ENCODE data around the gene LMO2.
"Not testable (repeated sequence)": the region's sequence is repeated elsewhere in the genome, so short reads cannot be mapped to it uniquely, and the experiment has no call there.

Gene LMO2

DNA sequence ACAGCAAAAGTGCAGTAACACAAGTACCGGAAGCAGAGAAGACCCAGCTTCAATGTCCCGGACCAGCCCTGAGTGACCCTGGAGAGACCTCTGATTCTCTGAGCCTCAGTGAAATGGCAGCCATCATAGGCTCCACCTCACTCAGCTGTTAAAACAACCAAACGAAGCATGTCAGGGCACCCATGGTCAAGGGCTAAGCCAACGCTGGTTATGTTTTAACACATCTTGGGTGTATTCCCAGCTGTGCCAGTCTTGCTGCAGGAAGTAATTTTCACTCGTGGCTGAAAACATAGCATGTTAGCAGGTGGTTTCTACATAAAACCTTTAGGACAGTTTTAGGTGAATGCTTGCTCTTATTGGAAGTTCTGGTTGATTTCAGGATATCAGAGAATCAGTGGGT, 30.9 kb downstream of the LMO2 start:
- DNase-seq, result no peak

GRCh38 chr11:33859306-33859705, 32.6 kb downstream of the LMO2 start:
- no peak for DNase-seq

DNA sequence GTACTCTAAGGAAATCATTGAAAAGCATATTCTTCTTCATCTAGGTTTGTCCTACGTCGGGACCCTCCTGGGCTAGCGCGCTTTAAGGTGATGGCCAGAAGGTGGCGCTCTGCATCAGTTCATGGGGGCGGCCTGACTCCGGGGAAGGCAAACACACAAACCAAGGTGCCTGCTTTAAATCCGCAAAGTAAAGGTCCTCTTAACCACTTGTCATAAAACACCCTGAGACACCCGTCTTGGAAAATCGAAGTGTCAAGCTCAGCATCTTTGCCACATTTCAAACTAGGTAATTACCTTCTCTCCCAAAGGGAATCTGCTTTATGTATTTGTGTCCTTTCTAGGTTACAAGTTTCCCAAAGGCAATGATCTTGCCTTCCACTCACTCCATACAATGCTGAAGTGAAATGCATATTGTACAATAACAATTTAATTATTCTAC, 33.9 kb downstream of the LMO2 start:
- peak; percentile 84 for DNase-seq

DNA sequence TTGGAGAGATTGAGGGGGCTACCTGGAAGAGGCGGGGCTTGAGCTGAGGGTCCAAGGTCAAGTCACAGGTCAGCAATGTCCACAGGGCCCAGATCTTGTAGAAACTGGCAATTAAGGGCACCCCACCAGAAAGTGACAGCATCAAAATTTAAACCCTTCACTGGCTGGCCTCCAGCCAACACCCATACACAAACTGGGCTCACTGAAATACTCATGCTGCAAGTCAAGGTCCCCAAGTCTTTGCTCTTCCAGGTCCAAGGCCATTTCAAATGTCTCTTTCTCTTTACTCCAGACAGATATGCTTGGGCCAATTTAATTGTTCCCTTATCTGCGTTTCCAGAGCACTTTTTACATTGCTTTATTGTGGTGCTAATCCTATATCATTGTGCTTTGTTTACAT, 36.4 kb downstream of the LMO2 start:
- no peak for DNase-seq

DNA sequence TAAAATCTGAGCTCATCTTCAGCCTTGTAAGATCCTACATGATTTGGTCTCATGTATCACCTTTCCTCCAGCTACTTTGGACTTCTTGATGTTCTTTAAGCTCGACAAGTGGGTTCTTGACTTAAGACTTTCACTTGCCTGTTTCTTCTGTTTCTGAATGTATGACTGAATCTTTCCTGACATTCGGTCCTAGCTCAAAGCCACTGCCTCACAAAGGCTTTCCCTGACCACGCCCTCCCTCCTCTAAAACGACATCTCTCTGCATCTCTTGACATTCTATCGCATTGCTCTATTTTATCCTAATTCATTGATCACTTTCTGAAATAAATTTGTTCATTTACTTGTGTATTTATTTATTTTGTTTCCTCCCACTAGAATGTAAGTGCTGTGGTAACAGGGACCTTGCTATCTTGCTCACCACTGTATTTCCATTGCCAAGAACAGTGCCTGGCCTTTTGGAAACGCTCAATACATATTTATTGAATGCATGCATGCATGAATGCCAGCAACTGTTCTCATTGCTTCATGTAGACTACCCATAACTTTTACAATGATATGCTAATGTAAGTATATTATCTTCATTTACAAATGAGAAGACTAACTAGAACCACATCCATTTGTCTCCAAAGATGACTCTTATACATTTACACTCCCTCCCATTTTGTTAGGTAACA, 43.0 kb downstream of the LMO2 start:
- DNase-seq, result no peak

- no peak for DNase-seq
These were observed 44.6 kb downstream of the LMO2 start for GRCh38 chr11:33847251-33847650.

- DNase-seq, result no peak
These were observed 47.6 kb downstream of the LMO2 start for GRCh38 chr11:33844236-33844635.

GRCh38 chr11:33843018-33843417, 48.9 kb downstream of the LMO2 start:
- no peak for DNase-seq

DNA sequence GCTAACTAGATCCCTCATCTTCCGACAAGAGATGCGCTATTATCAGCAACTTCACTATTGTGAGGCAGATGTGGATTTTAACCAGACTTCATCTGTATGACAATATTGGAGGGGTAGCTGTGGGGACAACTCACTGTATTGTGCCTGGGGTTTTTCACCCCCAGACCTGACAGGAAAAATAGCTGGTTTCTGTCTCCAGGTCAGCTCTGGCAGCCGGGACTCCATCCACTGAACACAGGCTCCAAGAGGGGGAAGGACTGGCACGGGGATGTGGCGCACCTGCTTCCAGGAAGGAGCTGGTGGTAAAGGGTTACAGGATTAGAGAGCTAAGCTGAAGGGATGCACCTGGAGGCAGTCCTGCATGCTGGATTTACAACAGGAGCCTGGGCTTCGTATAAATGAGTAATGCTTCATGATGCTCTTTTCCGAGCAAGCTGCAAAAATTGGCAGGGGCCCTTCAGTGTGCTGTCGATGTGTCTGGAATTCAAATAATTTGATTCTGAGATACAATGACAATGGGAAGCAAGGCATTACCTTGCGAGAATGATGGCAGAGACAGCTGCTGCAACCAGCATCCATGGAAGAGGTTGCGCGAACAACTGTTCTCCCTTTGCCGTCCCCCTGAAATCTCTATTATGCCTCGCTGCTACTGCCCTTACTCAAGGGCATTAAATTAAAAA, 49.5 kb downstream of the LMO2 start:
- no peak for DNase-seq

- DNase-seq, result not testable (repeated sequence)
These were observed 53.6 kb downstream of the LMO2 start for GRCh38 chr11:33838234-33838633.

DNA sequence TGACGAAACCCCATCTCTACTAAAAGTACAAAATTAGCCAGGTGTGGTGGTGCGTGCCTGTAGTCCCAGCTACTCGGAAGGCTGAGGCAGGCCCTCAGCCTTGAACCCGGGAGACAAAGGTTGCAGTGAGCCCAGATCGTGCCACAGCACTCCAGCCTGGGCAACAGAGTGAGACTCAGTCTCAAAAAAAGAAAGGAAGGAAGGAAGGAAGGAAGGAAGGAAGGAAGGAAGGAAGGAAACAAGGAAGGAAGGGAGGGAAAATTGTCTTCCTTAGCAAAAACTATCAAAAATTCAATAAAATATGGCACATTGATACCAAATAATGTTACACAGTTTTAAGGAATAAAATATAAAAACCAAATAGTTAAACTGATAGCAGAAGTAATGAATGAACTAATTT, 54.5 kb downstream of the LMO2 start:
- DNase-seq, result not testable (repeated sequence)

GRCh38 chr11:33835143-33835878, 56.6 kb downstream of the LMO2 start:
- DNase-seq, result no peak

DNA sequence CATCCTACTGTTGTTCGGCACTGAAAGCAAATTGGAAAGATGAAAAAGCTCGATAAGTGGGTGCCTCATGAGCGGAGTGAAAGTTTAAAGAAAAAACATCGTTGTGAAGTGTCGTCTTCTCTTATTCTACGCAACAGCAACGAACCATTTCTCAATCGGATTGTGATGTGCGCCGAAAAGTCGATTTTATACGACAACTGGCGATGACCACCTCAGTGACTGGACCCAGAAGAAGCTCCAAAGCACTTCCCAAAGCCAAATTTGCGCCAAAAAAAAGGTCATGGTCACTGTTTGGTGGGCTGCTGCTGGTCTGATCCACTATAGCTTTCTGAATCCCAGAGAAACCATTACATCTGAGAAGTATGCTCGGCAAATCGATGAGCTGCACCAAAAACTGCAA, 59.2 kb downstream of the LMO2 start:
- DNase-seq, result no peak

GRCh38 chr11:33830903-33831648, 60.8 kb downstream of the LMO2 start:
- no peak for DNase-seq

GRCh38 chr11:33829430-33830141, 62.3 kb downstream of the LMO2 start:
- peak; percentile 67 for DNase-seq

GRCh38 chr11:33828604-33829429, 63.1 kb downstream of the LMO2 start:
- DNase-seq, result no peak

DNA sequence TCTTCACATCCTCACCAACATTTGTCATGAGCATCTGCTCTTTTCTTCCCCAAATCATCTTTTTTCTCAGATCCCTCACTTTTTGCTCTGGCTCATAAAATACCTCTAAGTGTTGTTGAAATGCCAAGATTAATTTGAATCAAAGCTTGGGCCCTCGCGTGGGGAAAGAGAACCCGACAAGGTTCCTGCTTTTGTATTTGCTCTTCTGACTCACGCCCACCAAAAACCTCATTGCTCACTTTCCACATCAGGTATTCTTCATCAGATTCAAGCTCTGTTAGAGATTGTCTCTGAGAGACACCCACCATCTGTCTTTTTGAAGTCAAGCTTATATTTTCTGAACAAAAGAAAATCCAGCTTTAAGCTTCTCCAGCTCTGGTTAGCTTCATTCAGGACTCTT, 64.7 kb downstream of the LMO2 start:
- DNase-seq, result no peak

- DNase-seq, result no peak
These were observed 65.9 kb downstream of the LMO2 start for GRCh38 chr11:33825854-33826560.

DNA sequence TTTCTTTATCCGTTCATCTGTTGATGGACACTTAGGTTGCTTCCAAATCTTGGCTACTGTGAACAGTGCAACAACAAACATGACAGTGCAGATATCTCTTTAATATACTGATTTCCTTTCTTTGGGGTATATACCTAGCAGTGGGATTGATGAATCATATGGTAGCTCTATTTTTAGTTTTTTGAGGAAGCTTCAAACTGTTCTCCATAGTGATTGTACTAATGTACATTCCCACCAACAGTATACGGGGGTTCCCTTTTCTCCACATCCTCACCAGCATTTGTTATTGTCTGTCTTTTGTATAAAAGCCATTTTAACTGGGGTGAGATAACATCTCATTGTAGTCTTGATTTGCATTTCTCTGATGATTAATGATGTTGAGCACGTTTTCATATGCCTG, 68.9 kb downstream of the LMO2 start:
- DNase-seq, result not testable (repeated sequence)

DNA sequence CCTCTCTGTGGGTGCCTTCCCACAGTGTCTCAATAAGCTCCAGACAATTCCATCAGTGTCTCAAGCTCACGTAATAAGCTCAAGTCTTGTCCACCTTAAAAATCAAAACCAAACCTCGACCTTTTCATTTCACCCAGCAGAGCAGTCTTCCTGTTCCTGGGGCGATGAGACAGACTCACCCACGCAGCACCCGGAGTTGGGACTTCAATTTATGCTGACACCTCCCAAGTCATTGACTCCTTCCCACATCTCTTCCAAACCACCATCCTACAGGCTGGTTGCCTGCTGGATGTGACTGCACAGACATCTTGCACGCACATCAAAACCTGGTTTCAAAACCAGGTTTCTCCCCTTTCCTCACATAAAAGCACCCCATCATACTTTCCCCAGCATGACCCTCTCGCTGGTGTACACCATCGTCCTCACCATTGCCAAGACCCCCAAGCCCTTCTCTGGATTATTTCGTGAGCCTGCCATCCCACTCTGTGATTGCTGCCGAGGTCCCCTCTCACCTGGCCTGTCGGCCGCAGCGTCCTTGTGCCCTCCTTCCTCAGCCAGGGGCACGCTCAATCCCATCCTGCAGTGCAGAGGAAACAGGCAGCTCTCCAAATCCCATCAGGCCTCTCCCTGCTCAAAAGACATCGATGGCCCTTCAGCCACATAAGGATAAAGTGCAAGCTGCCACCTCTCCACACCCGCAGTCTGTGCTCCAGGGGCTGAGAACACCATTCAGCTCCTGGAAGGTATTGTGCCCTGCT, 72.4 kb downstream of the LMO2 start:
- DNase-seq, result no peak
